GM13976 (cell line): ENCODE data around the gene DCC.

ENCODE experiments used
- DNase-seq: peaks from one replicate; pipeline ENCODE4 v3.0.0; 2012; ENCODE audit warnings: low spot score
- in situ Hi-C: fragments of 300-500 bp; cut with MboI; formaldehyde crosslinking; loops from one replicate; pipeline ENCODE4 v1.12.0; 2022; ENCODE audit warnings: low sequenced_read_pairs, mixed read lengths, inconsistent platforms; ENCODE audit not compliant: unreplicated experiment
- TF ChIP-seq, protein P1 (sequence below): IDR thresholded peaks from 2 replicates; pipeline ENCODE4 v1.5.1; 2012; ENCODE audit warnings: borderline replicate concordance, mild to moderate bottlenecking; ENCODE audit not compliant: insufficient read depth; ENCODE audit errors: extremely low read depth, missing control alignments, control extremely low read depth

DCC gene

GRCh38 chr18:52343731-52344340 lies 3.8 kb downstream of the DCC start:
- no peak for DNase-seq
- in situ Hi-C loops: loop anchor here (25.0 kb wide), 1 partner anchor 343 kb away; no protein-coding TSS in a partner anchor
- TF ChIP-seq, protein P1, sequence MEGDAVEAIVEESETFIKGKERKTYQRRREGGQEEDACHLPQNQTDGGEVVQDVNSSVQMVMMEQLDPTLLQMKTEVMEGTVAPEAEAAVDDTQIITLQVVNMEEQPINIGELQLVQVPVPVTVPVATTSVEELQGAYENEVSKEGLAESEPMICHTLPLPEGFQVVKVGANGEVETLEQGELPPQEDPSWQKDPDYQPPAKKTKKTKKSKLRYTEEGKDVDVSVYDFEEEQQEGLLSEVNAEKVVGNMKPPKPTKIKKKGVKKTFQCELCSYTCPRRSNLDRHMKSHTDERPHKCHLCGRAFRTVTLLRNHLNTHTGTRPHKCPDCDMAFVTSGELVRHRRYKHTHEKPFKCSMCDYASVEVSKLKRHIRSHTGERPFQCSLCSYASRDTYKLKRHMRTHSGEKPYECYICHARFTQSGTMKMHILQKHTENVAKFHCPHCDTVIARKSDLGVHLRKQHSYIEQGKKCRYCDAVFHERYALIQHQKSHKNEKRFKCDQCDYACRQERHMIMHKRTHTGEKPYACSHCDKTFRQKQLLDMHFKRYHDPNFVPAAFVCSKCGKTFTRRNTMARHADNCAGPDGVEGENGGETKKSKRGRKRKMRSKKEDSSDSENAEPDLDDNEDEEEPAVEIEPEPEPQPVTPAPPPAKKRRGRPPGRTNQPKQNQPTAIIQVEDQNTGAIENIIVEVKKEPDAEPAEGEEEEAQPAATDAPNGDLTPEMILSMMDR: no peak

DNA sequence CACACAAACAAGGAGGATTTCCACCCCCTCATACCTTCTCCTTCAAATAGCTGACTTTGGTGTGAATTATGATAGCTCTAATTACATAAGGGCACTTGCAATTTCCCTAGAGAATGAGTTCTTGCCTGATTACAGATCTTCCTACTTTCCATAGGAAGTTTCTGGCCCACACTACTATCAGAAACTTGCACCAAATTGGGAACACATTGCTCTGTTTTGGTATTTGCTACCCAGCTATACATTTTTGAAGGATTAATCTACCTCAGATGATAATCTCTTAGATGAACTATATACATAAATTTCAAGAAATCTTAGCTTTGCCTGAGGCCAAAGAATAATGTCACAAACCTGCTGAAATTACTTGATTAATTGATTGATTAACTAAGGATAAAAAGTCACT lies 4.9 kb downstream of the DCC start:
- TF ChIP-seq, protein P1: no peak
- in situ Hi-C loops: loop anchor here (25.0 kb wide), 1 partner anchor 342 kb away; no protein-coding TSS in a partner anchor
- DNase-seq: no peak

DNA sequence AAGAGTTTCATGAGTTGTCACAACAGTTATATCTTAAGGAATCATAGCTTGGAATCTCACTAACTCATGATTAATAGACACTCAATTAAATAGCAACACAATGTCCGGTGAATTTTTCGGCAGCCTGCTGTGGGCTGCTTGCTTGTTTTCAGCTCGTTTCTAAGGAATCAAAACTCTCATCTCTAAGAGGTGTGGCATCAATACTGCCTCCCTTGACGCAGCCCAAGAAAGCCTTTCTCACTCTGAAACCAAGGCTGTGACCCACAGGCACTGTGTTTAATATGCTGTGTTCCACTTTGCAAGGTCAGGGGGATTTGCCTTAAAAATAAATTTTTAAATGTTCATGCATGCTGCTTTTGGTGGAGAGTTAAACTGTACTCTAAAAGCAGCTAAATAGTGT lies 5.4 kb downstream of the DCC start:
- DNase-seq: no peak
- TF ChIP-seq, protein P1: no peak
- in situ Hi-C loops: loop anchor here (25.0 kb wide), 1 partner anchor 342 kb away; no protein-coding TSS in a partner anchor

- TF ChIP-seq, protein P1: no peak
- DNase-seq: no peak
- in situ Hi-C loops: loop anchor here (25.0 kb wide), 1 partner anchor 339 kb away; no protein-coding TSS in a partner anchor
Observed at GRCh38 chr18:52348209-52348608, 8.2 kb downstream of the DCC start.

DNA sequence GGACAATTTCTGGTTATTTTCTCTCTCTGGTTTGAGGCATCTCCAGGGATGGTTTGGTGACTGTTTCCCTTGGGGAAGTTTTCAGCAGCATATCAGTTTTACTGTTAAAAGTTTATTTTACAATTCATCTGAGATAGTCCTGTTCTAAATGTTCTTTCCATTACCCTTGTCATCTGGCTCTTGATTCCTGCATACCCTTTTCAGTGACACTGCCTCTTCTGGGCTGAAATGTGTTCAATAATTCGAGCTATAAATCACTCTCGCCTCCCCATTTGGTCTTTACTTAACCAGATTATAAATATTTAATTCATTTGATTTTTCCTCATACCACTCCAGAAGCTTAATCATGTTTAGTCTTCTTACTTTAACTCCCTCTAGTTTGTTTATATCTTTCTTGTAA lies 9.5 kb downstream of the DCC start:
- no peak for DNase-seq
- in situ Hi-C loops: loop anchor here (25.0 kb wide), 1 partner anchor 338 kb away; no protein-coding TSS in a partner anchor
- TF ChIP-seq, protein P1: no peak

GRCh38 chr18:52352920-52353319 lies 12.9 kb downstream of the DCC start:
- in situ Hi-C loops: no loop called here
- TF ChIP-seq, protein P1: no peak
- DNase-seq: no peak
